T follicular helper cell (primary cell): ENCODE measurements around the gene COL4A1.

Experiments used
- DNase-seq: peaks from one replicate; pipeline ENCODE4 v3.0.0-alpha.2; 2020; ENCODE audit warnings: low read depth

The COL4A1 gene

GRCh38 chr13:110274687-110275086 is 32.3 kb downstream of the COL4A1 start:
- no peak for DNase-seq

GRCh38 chr13:110273254-110273653 is 33.7 kb downstream of the COL4A1 start:
- DNase-seq = no peak

- DNase-seq = no peak
Measured at GRCh38 chr13:110272651-110273050, 34.3 kb downstream of the COL4A1 start.

- no peak for DNase-seq
Measured at GRCh38 chr13:110272227-110272626, 34.7 kb downstream of the COL4A1 start.

GRCh38 chr13:110271313-110271712 is 35.6 kb downstream of the COL4A1 start:
- no peak for DNase-seq

GRCh38 chr13:110270507-110270906 is 36.5 kb downstream of the COL4A1 start:
- DNase-seq = no peak

- no peak for DNase-seq
Measured at GRCh38 chr13:110269509-110270185, 37.3 kb downstream of the COL4A1 start.

GRCh38 chr13:110268576-110269185 is 38.3 kb downstream of the COL4A1 start:
- DNase-seq = no peak

GRCh38 chr13:110268061-110268460 is 38.9 kb downstream of the COL4A1 start:
- DNase-seq = no peak

- DNase-seq = no peak
Measured at GRCh38 chr13:110266983-110267382, 40.0 kb downstream of the COL4A1 start.

GRCh38 chr13:110266431-110266809 is 40.5 kb downstream of the COL4A1 start:
- DNase-seq = no peak

GRCh38 chr13:110265682-110266430 is 41.1 kb downstream of the COL4A1 start:
- no peak for DNase-seq

- DNase-seq = no peak
Measured at GRCh38 chr13:110265341-110265681, 41.6 kb downstream of the COL4A1 start.

GRCh38 chr13:110264685-110265275 is 42.2 kb downstream of the COL4A1 start:
- no peak for DNase-seq

- DNase-seq = no peak
Measured at GRCh38 chr13:110263888-110264287, 43.1 kb downstream of the COL4A1 start.

- DNase-seq = no peak
Measured at GRCh38 chr13:110263404-110263803, 43.6 kb downstream of the COL4A1 start.

GRCh38 chr13:110262508-110263291 is 44.3 kb downstream of the COL4A1 start:
- DNase-seq = no peak

GRCh38 chr13:110262082-110262436 is 44.9 kb downstream of the COL4A1 start:
- DNase-seq = no peak

GRCh38 chr13:110261166-110262081 is 45.5 kb downstream of the COL4A1 start:
- no peak for DNase-seq

- no peak for DNase-seq
Measured at GRCh38 chr13:110259651-110260050, 47.3 kb downstream of the COL4A1 start.
